ENCODE data around the gene MSANTD1. TPM values are rescaled to one million over a fixed set of nuclear protein-coding genes. Genes with fewer than 3 reads are reported as not detected.

The MSANTD1 gene
- polyA plus RNA-seq, 1 donor from 2014 or later: 12.7 TPM

DNA sequence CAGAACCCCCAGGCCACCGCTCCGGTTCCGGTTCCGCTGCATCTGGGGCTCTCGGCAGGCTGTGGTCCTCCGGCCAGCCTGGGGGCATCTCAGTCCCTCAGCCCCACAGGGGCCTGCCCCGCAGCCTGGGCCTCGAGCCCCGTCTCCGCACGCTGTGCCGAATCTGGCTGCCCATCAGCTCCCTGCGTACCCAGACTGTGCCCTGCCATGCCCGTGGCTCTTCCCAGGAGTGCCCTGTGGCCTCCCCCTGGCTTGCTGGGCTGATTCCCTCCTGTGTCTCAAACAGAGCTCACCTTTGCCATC, 830 bp upstream of the MSANTD1 start:
- Histone ChIP-seq H3K9me2 (ENCODE audit: insufficient read depth, low read length) (no peaks in the 10 kb centered on the region), H3K9me3 (ENCODE audit: low read length) (no peaks in the 10 kb centered on the region), H4K20me1 (ENCODE audit: insufficient read depth) (no peaks in the 10 kb centered on the region), H3F3A (ENCODE audit: insufficient read depth, low read length, poor library complexity, severe bottlenecking) (peaks cover 5% of the 10 kb centered on the region), H3K9ac (ENCODE audit: low read length) (peak overlapping the region; percentile 73), H2AFZ (ENCODE audit: low read depth, low read length) (no peak overlapping the region), H3K4me3 (ENCODE audit: low read length) (peak overlapping the region; percentile 43), H3K27ac (ENCODE audit: low read length) (peak overlapping the region; percentile 96), H3K4me2 (ENCODE audit: low read length) (peak overlapping the region; percentile 60), H3K27me3 (ENCODE audit: insufficient read depth, low read depth, low read length) (no peaks in the 10 kb centered on the region), H3K36me3 (ENCODE audit: insufficient read depth, low read length) (no peaks in the 10 kb centered on the region), H3K79me2 (replicated peaks; ENCODE audit: insufficient read depth, low read length) (no peaks in the 10 kb centered on the region)
- TF ChIP-seq SMC3 (conservative IDR thresholded peaks at IDR 0.05; ENCODE audit: poor library complexity) (no peak), POLR2AphosphoS5 (IDR thresholded peaks at IDR 0.05) (no peak), TAF1 (IDR thresholded peaks at IDR 0.05; ENCODE audit: low read depth) (no peak), EZH2 (IDR thresholded peaks at IDR 0.05; ENCODE audit: borderline replicate concordance, insufficient read depth, low read length, poor library complexity, severe bottlenecking) (no peak), EP300 (conservative IDR thresholded peaks at IDR 0.05; ENCODE audit: poor library complexity, severe bottlenecking) (no peak), MXI1 (conservative IDR thresholded peaks at IDR 0.05; ENCODE audit: poor library complexity, severe bottlenecking) (no peak), RAD21 (conservative IDR thresholded peaks at IDR 0.05) (no peak)
- TF ChIP-seq, protein P1, sequence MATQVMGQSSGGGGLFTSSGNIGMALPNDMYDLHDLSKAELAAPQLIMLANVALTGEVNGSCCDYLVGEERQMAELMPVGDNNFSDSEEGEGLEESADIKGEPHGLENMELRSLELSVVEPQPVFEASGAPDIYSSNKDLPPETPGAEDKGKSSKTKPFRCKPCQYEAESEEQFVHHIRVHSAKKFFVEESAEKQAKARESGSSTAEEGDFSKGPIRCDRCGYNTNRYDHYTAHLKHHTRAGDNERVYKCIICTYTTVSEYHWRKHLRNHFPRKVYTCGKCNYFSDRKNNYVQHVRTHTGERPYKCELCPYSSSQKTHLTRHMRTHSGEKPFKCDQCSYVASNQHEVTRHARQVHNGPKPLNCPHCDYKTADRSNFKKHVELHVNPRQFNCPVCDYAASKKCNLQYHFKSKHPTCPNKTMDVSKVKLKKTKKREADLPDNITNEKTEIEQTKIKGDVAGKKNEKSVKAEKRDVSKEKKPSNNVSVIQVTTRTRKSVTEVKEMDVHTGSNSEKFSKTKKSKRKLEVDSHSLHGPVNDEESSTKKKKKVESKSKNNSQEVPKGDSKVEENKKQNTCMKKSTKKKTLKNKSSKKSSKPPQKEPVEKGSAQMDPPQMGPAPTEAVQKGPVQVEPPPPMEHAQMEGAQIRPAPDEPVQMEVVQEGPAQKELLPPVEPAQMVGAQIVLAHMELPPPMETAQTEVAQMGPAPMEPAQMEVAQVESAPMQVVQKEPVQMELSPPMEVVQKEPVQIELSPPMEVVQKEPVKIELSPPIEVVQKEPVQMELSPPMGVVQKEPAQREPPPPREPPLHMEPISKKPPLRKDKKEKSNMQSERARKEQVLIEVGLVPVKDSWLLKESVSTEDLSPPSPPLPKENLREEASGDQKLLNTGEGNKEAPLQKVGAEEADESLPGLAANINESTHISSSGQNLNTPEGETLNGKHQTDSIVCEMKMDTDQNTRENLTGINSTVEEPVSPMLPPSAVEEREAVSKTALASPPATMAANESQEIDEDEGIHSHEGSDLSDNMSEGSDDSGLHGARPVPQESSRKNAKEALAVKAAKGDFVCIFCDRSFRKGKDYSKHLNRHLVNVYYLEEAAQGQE (IDR thresholded peaks at IDR 0.05; ENCODE audit: borderline replicate concordance): no peak
- TF ChIP-seq, protein P2, sequence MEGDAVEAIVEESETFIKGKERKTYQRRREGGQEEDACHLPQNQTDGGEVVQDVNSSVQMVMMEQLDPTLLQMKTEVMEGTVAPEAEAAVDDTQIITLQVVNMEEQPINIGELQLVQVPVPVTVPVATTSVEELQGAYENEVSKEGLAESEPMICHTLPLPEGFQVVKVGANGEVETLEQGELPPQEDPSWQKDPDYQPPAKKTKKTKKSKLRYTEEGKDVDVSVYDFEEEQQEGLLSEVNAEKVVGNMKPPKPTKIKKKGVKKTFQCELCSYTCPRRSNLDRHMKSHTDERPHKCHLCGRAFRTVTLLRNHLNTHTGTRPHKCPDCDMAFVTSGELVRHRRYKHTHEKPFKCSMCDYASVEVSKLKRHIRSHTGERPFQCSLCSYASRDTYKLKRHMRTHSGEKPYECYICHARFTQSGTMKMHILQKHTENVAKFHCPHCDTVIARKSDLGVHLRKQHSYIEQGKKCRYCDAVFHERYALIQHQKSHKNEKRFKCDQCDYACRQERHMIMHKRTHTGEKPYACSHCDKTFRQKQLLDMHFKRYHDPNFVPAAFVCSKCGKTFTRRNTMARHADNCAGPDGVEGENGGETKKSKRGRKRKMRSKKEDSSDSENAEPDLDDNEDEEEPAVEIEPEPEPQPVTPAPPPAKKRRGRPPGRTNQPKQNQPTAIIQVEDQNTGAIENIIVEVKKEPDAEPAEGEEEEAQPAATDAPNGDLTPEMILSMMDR (IDR thresholded peaks at IDR 0.05; ENCODE audit: poor library complexity, severe bottlenecking): no peak

DNA sequence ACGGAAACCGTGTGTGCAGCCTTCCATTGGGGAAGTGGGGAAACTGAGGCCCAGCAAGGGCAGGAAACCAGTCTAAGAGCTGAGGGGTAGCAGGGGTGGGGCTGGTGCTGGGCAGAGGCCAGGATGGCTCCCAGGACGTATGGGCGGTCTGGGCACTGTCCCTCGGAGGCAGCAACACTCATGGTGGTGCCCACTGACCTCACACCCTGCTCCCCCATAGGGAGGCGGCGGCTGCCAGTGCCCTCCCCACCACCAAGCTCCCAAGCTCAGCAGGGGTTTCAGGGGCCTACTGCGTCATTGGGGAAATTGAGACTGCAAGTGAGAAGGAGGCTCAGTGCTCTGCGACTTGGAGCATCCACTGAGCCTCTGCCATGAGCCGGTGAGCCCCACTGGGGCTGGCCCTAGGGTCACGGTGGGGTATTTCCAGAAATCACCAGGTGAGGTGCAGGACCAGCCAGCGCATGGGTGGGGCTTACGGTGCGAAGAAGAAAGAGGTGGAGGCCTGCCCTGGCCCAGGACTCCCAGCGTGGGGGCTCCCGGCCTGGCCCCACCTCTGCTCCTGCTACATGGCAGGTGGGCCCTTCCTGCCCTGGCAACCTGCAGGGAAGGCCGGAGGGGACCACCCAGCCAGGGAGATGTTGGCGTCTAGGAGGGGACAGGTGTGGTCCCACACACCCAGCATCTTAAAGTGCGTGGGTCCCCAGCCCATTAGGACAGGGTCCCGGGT, 915 bp downstream of the MSANTD1 start:
- peaks cover 5% of the 10 kb centered on the region for H3F3A ChIP-seq (ENCODE audit: insufficient read depth, low read length, poor library complexity, severe bottlenecking)
- H3K9ac ChIP-seq (ENCODE audit: low read length): peak overlapping the region; percentile 73
- no peak overlapping the region for H2AFZ ChIP-seq (ENCODE audit: low read depth, low read length)
- H3K27ac ChIP-seq (ENCODE audit: low read length): peak overlapping the region; percentile 96
- H3K9me3 ChIP-seq (ENCODE audit: low read length): no peaks in the 10 kb centered on the region
- no peaks in the 10 kb centered on the region for H3K27me3 ChIP-seq (ENCODE audit: insufficient read depth, low read depth, low read length)
- H3K4me3 ChIP-seq (ENCODE audit: low read length): peak overlapping the region; percentile 53
- no peaks in the 10 kb centered on the region for H3K36me3 ChIP-seq (ENCODE audit: insufficient read depth, low read length)
- TF ChIP-seq TAF1 (IDR thresholded peaks at IDR 0.05; ENCODE audit: low read depth): no peak
- H3K79me2 ChIP-seq (replicated peaks; ENCODE audit: insufficient read depth, low read length): no peaks in the 10 kb centered on the region
- H3K4me2 ChIP-seq (ENCODE audit: low read length): no peak overlapping the region
- H4K20me1 ChIP-seq (ENCODE audit: insufficient read depth): no peaks in the 10 kb centered on the region
- no peaks in the 10 kb centered on the region for H3K9me2 ChIP-seq (ENCODE audit: insufficient read depth, low read length)

All from neural cell (in vitro differentiated cells).